COLO829 (cell line): ENCODE results near the gene SLC6A3.
"Not testable (repeated sequence)": the region's sequence is repeated elsewhere in the genome, so short reads cannot be mapped to it uniquely, and the experiment has no call there.

Experiments used
- DNase-seq: peaks from one replicate; pipeline ENCODE4 v3.0.0; 2012; ENCODE audit warnings: low spot score

SLC6A3 gene

DNA sequence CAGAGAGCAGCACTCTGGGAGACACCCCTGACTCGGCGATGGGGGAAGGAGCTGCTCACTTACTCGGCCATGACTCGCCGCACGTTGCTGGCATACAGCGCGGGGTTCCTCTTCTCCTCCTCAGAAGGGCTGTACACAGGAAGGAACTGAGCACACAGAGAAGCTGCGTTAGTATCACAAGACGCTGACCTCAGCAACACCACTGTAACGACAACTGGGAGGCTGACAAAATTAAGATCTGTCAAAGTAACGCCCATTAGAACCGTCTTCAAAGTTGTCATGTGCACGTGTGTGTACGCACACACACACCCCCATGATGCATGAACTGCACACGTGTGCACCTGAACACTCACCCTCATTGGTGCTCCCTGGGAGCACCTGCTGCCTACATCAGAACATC lies 32.1 kb upstream of the SLC6A3 start:
- no peak for DNase-seq

- no peak for DNase-seq
These were observed 31.7 kb upstream of the SLC6A3 start for GRCh38 chr5:1476967-1477310.

DNA sequence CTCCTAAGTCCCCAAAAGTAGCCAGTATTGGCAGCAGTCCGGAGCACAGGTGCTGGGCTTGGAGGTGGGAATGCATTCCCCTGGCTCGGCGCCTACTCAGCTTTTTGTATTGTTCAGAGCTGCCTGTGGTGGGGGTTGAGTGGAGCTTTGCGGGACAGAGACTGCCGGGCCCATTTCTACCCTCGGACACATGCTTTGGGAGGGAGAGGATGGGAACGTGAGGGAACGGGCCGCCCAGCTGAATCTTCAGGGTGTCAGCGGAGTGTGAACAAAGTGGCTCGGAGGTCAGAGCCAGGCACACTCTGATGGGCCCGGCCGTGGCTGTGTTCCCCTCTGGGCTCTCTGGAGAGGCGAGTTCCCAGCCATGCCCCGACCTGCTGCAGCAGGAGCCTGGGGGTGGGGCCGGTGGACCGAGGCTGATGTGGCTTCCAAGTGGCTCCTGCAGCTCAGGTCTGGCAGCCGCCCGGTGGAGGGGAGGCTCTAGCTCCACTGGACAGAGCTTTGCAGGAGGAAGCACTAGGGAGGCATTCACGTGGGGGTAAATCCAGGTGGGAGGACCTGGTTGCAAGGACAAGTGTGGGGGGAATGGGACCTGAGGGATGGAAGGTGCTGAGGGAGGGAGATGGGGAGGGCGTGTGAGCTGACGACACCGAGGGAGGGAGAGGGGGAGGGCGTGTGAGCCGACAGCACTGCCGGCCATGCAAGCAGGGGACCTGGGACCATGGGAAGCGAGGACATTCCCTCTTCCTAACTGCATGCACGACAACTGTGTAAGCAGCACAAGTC lies 31.1 kb upstream of the SLC6A3 start:
- DNase-seq = no peak

DNA sequence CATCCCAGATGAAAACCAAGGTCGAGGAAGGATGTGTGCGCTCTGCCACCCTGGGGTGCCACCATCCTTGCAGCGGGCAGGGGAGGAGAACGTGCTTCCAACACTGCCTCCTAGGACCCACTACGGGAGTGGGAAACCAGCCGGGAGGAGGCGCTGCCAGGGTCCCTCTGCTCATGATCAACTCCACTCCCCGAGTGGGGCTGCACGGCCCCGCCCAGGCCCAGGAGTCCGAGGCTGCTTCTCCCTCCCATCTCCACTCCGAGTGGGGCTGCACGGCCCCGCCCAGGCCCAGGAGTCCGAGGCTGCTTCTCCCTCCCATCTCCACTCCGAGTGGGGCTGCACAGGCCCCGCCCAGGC lies 30.3 kb upstream of the SLC6A3 start:
- DNase-seq = not testable (repeated sequence)

DNA sequence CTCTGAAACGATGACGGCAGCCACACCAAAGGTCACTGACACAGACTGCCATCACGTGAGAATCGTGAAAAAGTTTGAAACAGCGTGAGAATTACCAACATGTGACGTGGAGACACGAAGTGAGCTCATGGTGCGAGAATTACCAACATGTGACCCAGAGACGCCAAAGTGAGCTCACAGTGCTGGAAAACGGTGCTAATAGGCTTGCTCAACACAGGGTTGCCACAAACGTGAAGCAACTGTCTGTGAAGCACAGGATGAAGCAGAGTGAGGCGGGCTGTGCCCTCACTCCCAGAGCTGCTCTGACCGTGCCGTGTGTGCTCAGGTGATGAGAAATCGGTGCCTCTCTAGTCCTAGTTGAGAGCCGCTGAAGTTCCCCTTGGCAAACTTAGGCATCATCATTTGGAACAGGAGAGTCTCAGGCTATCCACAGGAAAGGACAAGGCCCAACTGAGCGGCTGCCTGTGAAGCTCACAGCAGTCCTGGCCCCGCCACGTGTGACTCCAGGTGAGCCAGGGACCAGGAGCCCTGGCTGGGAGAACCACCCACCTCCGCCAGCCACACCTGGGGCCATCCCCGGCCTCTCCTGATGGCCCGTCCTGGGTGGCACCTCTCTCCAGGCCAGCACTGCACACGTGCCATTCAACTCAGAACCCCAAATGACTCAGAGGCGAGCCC lies 29.8 kb upstream of the SLC6A3 start:
- no peak for DNase-seq

- no peak for DNase-seq
These were observed 29.1 kb upstream of the SLC6A3 start for GRCh38 chr5:1474183-1474839.

GRCh38 chr5:1473746-1474145 lies 28.5 kb upstream of the SLC6A3 start:
- no peak for DNase-seq

DNA sequence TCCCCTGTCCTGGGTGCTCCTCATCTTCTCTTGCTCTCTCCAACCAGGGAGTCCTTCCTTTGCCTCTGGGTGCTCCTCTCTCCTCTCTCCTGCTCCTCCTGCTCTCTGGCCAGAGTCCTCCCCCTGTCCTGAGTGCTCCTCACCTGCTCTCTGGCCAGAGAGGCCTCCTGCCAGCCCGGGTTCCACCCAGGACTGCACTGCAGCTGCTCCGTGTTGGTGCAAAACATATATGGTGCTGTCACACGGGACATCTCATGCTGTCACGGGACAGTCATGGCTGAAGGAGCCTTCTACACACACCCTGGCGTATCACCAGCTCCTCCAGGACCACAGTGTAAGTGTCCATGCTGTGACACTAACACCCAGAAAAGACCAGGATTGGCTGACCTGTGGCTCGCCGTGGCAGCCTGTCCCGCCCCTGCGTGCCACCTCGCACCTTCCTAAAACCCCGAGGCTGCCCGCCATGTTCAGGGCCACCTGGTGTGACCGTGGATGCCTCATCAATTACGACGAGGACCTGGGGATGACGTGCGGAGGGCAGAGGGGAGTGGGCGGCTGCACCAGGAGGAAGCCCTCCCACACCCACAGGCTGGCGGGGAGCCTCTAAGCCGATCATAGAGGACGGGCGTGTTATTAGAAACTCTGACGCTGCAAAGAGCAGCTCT lies 27.9 kb upstream of the SLC6A3 start:
- DNase-seq = no peak

- no peak for DNase-seq
These were observed 27.0 kb upstream of the SLC6A3 start for GRCh38 chr5:1471997-1472963.

- no peak for DNase-seq
These were observed 26.1 kb upstream of the SLC6A3 start for GRCh38 chr5:1471240-1471853.

GRCh38 chr5:1470762-1471211 lies 25.5 kb upstream of the SLC6A3 start:
- DNase-seq = no peak

DNA sequence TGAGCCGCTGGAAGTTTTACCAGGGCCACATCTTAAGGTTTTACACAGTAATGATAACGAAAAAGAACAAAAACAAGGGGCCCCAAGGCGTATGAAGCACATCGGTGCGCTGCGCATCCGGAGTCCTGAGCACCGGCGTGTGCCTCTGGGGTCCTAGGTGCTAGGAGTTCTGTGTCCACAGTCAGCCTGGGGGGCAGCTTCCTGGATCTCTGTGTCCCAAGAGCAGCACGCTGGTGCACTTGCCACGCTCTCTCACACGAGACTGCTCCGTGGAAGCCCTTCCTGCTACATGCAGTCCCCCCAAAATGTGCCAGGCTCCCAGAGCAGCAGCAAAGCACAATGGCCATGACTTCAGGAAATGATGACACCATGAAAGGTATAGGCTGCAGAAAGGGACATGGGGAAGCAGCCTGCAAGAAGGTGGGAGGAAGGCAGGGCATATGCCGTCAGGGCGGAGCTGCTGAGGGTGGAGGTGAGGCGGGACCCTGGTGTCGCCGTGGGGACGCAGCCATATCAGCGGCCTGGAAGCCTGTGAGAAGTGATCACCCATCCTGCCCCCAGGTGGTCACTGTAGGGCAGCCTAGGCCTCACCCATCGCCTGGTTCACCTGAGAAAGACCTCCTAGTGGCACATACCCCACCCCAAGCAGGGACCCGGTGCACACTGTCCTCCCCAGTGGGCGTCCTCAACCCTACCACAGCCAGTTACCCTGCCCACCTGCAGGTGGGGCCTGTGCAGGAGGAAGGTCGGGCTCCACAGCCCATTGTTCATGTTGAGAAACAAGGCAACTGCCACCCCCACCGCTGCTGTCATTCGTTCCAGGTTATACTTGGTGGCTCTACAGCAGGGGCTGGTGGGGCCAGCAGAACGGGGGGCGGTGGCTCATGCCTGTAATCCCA lies 23.6 kb upstream of the SLC6A3 start:
- no peak for DNase-seq

DNA sequence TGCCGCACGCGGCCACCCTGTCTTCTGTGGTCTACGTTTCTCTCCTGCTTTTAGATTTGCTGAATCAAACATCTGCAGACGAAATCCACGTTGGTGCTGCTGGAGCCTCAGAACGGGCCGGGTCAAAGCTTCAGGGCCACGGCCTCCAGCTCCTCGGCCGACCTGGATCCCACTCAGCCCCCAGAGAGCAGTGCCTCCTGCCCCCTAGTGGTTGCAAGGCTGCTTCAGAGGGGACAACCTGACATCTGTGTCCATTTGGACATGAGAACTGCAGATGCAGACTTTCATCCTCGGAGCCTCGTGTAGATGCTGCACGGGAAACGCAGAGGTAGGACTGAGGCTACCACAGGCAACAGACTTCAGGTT lies 23.0 kb upstream of the SLC6A3 start:
- DNase-seq = peak; percentile 4

DNA sequence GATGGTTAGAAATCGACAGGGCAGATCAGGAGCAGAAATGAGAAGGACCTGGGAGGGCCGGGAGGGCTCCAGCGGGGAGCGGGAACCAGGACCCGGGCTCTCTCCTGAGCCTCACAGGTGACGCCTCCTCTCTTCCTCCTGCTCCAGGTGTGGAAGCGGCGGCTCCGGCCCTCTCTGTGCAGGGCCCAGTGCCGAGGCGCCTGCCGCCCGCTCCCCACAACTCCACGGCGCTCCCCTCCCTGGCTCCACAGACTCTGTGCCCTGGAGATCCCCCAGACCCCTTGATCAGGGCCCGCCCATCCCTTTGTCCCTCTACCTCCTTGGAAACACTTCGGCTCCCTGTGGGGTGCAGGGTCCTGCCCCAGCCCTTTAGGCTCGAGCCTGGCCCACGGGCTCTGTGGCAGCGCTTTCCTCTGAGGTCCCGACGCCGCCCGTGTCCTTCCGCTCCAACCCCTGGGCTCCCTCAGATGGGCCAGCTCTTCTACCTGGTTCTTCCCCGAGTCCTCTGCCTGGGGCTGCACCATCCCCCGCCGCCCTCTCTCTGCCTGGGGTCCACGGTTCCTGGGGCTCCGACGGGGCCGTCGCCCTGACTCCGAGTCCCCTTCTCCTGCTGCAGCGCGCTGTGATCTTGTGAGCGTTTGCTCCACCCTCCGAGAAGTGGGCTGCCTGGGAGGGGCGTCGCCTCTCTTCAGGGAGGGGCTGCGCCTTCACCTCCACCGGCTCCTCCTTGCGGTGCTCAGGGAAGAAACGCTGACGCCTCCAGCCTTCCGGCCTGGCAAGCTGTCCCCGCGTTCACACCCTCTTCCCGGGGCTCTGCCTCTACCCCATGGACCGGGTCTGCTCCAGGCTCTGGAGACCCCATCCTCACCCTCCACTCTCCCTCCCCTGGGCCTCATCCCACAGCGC lies 22.4 kb upstream of the SLC6A3 start:
- DNase-seq = no peak

GRCh38 chr5:1466631-1467265 lies 21.5 kb upstream of the SLC6A3 start:
- DNase-seq = no peak

DNA sequence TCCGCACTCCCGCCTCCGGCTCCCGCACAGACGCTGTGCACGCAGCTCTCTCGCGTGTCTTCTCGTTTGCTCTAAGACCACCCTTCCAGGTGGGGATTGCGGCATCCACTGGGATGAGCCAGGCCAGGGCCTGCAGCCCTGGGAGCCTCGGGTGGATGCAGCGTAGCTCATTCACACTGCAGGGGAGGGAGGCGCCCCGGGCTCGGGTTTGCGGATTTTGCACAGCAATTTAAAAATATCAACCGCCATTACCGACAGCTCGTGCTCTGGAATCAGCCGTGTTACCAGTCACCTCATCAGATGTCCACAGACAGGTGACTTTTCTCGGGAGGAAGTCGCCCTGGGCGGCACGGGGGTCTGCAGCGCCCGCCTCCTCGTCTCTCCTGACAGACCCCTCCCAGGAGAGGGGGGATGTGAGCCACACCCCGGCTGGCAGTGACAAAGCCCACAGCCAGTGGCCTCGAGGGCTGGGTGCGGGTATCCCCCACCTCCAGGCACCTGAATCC lies 20.8 kb upstream of the SLC6A3 start:
- no peak for DNase-seq

- no peak for DNase-seq
These were observed 19.9 kb upstream of the SLC6A3 start for GRCh38 chr5:1465117-1465516.

DNA sequence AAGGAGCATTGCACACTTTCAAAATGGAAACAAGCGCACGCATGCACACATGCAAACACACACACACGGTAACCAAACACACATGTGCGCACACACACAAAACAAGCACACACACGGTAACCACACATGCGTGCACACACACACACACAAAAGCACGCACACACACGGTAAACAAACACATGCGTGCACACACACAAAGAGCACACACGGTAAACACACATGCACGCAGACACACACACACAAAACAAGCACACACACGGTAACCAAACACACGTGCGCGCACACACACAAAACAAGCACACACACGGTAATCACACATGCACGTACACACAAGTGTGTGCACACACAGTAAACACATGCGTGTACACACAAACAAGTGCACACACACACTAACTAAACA lies 19.3 kb upstream of the SLC6A3 start:
- no peak for DNase-seq

- DNase-seq = no peak
These were observed 18.8 kb upstream of the SLC6A3 start for GRCh38 chr5:1464096-1464446.
